GM21529 (cell line): Measurements from ENCODE around the gene INO80C.
"Not testable (repeated sequence)": the region's sequence is repeated elsewhere in the genome, so short reads cannot be mapped to it uniquely, and the experiment has no call there.

Experiments
- ATAC-seq: cut with Tn5 transposase; IDR thresholded peaks from one replicate; pipeline ENCODE4 v1.9.1; 2021; ENCODE audit not compliant: unreplicated experiment

The INO80C gene

DNA sequence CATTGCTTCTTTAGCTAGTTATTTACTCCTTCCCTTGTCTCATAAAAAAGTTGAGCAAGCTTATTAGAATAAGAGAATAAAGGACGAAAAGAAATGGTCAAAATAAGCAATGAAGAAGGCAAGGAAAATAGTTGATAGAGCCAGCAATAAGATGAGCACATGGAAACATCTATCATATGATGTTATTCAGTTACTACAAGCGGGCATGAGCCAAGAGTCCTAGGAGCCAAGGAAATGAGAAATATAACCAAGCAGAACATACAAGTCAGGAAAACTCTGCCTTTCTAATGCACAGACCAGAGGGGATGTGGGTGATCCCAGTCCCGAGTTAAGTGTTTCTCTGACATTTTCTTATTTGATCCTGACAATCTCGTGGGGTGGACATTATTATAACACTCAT lies 33.9 kb downstream of the INO80C start:
- ATAC-seq: no peak

DNA sequence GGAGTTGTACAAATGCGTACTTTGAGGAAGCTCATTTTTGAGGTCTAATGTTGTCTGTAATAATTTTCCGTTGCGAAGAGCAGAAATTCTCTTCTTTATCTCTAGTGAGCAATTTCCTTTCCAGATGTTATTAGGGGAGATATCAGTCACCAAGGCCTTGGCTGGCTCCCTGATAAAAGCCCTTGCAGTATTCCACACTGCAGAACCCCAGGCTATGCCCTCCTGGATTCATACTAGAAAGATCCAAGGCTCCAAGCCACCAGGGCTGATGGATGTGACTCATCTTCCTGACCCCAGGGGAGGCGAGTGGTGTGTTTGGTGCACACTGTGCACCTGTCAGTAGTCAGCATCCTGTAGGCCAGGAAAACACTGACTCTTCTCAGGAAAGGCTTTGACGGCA lies 34.7 kb downstream of the INO80C start:
- no peak for ATAC-seq

DNA sequence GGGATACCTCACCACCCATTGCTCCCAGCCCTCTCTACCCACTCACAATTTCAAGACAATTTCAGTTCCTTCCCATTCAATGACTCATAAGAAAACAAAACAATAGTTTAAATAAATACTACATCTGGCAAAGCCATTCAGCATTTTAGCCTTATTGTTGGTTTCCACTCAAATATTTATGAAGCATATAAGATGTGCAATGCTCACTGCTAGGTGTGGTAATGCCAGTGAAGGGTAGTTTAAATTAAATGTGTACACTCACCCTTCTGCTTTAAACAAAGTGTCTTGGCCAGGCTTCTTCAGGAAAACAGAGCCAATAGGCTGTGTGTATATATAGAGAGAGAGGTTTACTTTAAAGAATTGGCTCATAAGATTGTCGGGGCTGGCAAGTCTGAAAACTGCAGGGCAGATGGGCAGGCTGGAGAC lies 37.0 kb downstream of the INO80C start:
- ATAC-seq: no peak

DNA sequence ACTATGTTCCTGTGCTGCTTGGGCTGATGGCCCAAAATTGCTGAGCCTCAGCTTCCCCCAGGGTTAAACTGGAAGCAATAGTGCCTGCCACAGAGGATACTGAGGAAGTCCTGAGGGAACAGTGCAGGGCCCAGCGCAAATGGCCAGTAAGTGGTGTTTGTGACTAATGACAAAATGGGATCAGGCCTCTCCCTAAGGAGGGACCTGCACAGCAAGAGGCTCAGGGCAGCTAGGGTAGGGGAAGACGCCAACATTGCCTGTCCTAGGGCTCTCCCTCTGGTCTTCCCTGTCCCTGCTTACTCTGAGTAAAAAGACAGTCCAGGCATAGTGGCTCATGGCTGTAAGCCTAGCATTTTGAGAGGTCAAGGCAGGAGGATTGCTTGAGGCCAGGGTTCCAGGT lies 37.8 kb downstream of the INO80C start:
- no peak for ATAC-seq

DNA sequence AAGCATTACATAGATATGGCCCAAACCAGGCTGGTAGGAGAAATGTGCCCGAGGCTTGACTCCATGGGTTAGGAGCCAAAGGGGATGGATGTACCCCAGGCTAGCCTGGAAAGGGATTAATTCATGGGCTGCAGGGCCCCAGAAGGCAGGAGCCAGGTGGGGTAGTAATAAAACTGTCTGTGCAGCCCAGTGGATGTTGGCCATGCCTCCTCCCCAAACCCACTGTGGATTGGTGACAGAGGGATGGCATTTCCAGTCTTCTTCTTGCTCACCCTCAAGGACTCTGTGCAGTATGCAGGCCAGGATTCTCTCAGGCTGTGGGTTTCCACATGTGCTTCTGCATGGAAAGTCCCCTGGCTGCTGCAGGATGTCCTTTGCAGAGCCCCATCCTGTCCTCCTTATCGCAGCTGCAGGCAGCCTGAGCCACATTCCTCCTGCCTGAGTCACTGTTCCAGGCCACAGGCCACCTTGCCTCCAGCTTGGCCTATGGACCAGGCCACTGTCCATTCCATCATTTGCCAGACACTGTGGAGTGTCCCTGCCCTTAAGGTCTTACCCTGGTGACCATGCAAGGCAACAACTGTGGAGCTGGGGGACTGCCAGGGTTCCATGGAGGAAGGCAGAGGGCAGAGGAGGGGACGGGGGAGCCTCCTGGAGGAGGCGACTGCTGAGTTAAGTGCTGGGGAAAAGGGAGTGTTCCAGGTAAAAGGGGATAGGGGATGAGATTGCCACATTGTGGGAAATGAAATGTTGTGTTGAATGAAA lies 38.9 kb downstream of the INO80C start:
- ATAC-seq: peak; percentile 65

DNA sequence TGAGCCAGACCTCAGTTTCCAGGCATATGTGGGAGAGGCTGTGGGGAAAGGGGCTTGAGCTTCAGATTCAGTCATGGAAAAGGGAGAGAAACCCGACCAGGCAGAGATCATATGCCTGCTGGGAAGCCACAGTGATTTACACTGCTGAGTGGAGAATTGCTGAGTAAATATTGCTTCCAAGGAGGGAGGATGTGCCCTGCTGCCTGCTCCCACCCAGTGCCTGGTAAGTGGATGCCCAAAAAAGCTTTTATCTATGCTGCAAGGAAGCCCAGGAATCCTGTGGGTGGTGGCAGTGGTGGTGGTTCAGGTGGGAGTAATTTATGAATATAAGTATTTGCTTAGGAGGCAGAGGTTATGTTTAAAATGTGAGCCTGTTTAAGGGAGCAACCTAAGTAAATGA lies 39.5 kb downstream of the INO80C start:
- ATAC-seq: no peak

DNA sequence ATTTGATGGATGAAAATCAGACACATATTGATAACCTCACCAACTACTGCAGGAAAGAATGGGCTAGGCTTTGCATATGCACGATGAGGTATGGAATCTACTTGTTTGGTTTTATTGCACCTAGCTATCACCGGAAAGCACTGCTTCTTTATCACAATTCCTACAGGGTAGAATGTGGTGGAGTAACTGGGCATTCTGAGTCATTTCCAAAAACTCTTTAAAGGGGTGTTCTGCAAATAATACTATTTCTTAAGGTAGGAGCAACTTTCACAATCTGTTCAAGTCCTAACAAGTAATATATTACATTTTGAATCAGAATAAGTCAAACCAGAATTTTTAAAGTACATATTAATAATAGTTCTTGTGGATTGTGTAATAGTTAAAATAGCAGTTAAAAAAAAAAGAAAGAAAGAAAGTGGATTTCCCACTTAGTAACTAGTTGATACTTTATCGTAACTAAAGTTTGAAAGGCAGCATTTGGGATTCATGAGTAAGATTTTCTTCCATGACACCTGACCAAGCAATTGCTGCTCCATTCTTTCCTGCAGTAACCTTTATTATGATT lies 40.5 kb downstream of the INO80C start:
- ATAC-seq: no peak

DNA sequence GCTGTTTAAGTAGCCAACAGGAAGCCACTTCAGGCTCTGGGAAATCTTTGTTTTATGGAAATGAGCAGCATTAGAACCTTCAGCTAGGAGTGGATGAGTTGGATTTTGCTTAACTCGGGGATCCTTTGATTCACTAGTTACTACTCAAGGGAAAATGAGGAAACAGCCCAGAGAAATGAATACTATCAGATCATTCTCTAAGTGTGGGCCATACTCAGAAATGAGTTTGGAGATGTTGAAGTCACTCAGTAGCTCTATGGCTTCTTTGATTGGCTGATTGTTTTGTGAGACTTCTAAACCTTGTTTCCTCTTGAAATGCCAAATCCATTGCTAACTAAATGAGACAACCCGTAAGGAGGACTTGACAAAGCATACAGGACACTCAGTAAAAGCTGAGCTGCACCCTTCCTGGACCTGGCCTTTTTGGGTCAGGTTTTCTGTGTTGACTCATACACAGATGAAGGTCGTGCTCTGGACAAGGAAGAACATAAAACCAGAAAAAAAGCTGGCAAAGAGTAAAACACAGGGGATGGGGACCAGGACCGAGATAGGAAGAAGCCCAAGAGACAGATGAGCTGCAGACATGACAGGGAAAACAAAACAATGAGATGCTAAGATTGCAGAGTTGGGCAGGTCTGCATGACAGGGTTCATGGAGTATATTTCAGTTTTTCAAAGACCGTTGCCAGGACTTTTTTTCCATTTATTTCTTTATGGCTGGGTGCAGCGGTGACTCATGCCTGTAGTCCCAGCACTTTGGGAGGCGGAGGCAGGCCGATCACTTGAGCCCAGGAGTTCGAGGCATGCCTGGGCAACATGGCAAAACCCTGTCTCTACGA lies 41.6 kb downstream of the INO80C start:
- no peak for ATAC-seq

DNA sequence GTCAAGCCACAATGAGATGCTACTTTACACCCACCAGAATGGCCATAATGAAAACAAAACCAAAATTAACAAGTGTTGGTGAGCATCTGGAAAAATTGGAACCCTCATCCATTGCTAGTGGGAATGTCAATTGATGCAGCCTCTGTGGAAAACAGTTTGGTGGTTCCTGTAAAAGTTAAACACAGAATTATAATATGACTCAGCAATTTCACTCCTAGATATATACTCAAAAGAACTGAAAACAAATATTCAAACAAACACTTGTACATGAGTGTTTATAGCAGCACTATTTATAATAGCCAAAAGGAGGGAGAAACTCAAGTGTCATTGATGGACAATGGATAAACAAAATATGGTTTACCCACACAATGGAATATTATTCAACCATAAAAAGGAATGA lies 43.0 kb downstream of the INO80C start:
- ATAC-seq: no peak

DNA sequence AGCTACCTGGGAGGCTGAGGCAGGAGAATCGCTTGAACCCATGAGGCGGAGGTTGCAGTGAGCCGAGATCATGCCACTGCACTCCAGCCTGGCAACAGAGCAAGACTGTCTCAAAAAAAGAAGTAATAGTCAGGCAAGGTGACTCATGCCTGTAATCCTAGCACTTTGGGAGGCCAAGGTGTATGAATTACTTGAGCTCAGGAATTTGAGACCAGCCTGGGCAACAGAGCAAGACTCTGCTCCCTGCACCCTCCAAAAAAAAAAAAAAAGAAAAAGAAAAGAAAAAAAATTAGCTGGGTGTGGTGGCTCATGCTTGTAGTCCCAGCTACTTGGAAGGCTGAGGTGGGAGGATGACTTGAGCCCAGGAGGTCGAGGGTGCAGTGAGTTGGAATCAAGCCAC lies 44.7 kb downstream of the INO80C start:
- ATAC-seq: not testable (repeated sequence)

DNA sequence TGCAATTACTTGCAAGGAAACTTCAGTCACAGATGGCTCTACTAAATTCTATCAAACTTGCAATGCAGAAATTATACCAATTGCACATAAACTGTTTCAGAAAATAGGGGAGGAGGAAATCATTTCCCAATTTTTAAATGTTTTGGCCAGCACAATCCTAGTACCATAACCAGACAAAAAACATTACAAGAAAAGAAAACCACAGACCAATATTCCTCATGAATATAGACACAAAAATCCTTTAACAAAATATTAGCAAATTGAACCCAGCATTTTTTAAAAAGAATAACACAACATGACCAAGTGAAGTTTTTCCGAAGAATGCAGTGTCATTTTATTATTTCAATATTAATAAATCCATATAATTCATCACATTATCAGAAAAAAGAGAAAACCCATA lies 45.8 kb downstream of the INO80C start:
- no peak for ATAC-seq

DNA sequence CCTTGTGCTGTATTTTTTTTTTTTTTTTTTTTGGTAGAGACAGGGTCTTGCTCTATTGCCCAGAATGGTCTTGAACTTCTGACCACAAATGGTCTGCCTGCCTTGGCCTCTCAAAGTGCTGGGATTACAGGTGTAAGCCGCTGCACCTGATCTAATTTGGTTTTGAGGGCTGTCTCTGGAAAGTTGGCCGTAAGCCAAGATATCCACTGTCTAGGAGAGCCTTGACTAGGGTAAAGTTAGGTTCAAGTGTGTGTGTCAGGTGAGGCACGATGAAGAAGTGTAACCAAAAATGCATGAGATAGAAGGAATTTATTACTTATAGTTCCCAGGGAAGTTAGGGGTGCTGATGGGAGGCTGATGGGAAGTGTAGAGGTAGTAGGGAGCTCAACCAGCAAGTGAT lies 46.7 kb downstream of the INO80C start:
- ATAC-seq: no peak

DNA sequence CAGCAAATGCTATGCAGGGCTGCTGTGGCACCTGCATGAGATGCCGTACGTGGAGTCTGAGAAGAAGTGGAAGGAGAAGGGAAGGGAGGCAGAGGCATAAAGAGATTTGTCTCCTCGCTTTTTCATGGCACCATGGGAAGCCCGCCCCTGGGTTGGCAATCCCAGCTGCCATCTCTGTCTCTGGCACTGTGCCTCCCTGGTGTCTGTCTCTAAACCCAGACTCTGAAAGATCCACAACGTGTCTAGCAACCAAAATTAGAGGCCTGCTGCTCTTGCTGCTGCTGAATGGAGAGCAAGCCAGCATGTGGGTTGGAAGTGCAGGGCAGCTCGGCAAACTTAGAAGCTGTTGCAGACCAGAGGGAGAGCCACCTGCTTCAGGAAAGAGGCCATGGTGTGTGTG lies 53.1 kb downstream of the INO80C start:
- ATAC-seq: no peak

DNA sequence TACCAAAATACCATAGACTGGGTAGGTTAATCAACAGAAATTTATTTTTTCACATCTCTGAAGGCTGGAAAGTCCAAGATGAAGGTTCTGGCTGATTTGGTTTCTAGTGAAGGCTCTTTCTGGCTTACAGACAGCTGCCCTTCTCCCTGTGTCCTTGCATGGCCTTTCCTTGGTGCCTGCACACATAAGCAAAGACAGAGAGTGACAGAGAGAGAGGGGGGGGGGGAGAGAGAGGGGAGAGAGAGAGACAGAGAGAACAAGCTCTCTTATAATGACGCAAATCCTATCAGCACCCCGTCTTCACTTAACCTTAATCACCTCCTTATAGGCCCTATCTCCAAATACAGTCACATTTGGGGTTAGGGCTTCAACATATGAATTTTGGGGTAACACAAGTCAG lies 53.9 kb downstream of the INO80C start:
- no peak for ATAC-seq

DNA sequence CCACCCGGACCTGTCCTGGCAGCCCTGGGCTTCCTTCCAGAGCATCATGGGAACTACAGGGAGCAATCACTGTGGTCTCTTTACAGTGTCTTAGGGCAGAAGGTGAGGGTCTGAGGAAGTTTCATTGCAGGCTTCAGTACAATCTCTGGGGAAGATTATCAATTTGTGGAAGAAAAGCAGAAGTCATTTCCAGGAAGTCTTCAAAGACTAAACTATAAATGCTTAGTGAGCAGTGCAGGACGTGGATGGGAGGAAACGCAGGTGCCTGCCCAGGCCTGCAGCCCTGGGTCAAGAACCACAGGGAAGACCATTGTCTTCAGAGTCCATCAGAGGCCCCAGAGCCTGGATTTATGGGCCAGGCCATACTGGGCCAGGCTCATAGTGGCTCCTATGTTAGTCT lies 54.3 kb downstream of the INO80C start:
- no peak for ATAC-seq

DNA sequence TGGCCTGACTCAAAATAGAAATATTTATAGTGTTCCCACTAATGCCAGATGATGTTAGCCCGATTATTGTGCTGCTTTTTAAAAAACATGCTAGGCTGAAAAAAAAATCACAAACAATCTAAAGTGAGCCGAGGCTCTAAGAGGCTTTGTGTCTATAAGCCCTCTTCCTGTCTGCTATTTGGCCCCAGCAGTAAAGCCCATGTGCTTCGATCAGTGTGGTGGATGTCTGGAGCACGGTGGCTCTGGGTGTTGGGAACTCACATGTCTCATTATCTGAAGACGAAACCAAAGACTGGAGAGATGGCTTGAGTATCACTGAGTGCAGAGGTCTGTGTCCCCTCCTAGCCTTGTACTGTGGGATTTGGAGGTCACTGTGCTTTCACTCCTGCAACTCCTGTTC lies 55.1 kb downstream of the INO80C start:
- no peak for ATAC-seq

DNA sequence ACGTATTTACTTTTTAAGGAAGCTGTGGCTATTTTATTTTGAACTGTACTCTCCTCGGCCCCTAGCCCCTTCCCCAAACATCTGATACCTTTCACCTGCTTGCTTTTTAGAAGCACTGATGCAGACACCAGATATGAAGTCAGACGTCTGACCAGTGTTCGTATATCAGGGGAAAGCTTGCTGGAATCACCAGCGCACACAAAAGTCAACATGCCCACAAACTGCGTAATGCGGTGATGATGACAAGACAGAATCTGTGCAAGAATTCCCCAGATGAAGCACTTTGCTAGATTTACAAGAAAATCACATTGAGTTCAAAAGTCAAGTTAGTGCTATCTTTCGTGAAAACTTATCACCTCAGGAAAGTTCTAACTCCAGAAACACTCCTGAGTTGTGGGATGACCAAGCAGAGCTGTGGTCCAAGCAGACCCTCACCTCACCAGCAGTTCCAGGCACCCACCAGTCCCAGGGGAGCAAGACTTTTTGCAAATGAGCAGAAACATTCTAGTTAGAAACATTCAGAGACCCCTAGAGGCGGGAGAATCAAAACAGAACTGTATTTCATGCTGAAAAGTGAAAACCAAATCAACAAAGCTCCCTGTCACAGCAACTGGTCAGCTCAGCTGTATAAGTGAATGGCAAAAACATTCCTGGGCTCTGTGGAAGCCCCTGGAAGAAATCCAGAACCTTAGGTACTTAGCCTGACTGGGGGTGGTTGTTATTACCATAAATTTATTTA lies 55.7 kb downstream of the INO80C start:
- no peak for ATAC-seq

DNA sequence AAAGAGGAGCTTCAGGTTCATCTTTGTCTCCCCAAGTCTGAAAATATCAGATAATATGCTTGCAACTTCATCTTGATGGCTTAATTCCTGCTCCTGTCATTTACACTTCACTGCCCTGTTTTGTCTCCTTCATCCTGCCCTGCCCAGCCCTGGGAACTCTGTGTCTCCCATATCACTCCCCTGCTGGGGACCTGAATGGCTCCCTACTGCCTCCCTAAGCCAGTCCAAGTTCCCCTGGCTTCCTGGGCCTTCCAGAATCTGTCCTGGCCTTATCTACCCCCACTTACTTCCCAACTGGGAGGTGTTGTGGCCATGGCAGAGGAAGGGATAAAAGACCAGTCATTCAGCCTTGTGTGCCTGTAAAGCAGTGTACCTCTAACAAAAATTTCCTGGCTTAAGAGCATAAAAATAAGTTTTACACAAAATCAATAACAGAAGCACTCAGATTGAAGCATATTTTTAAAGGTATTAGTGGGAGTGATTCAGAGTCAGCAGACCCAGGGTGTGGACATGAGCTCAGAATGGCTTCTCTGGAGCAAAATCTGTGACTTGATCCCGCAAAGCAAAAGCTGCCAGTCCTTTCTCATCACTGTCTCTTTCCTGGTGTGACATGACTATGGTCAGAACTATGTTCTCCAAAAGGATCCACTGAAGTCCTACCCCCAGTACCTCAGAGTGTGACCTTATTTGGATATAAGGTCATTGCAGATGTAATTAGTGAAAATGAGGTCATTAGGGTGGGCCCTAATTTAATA lies 59.1 kb downstream of the INO80C start:
- ATAC-seq: no peak

DNA sequence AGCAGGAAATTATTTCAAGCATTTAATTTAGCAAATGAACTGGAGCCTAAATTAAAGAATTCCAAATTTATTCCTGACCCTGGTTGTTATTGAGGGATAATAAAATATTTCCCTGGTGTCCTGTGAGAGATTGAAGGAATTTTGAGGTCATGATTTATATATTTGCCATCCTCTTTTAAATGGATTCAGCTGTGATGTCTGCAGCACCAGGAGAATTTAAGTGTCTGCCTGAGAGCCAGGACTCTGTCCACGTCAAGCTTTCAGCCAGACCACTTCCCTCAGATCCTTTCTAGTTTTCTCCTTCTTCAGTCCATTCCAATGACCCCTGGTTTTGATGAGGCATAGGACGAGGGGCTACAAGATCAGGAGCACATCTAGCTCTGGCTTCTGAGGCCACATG lies 59.9 kb downstream of the INO80C start:
- no peak for ATAC-seq

DNA sequence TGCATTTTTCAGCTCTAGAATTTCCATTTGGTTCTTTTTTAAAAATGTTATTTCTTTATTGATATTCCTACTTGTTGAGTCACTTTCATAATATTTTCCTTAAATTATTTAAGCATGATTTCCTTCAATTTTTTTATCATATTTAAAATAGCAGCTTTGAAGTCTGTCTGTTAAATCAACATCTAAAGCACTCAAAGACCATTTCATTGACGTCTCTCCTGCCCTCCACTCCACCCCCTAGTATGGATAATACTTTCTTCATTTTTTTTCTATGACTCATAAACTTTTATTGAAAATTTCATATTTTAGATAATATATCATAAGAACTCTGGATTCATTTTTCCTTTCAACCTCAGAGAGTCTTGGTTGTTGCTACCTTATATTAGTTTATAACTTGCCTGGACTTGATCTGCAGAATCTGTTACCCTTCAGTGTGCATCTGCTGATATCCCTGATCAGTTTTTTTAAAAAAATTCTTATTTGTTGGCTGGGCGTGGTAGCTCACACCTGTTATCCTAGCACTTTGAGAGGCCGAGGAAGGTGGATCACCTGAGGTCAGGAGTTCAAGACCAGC lies 61.6 kb downstream of the INO80C start:
- no peak for ATAC-seq
